ENCODE data around the gene ARHGAP42. TPM values are rescaled to one million over a fixed set of nuclear protein-coding genes. Genes with fewer than 3 reads are reported as not detected.
"Not testable (repeated sequence)": the region's sequence is repeated elsewhere in the genome, so short reads cannot be mapped to it uniquely, and the experiment has no call there.

ARHGAP42 gene
- total RNA-seq, 4 donors from 2014 or later = 5.1 to 10.6 (median 8.0) TPM

DNA sequence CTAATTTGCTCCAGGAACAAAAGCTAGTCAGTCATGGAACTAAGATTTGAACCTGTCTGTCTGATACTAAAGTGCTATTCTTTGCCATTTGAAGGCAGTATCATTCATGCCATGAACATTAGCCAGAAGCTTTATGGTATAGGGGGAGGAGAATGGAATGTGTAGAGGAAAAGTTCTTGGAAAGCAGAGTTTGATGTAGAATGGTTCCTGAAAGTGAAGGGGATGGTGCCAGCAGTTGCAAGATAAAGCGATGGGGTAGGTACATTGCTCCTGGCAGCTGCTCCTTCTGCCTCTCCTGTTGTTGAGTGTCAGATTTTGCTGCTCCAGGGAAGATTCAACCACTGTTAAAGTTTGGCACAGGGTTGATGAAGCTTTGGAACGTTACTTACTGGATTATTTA is 53.4 kb downstream of the ARHGAP42 start:
- no peaks in the 10 kb centered on the region for H3K36me3 ChIP-seq
- no peak for TF ChIP-seq POLR2AphosphoS5 (IDR thresholded peaks at IDR 0.05)
- H3K27ac ChIP-seq (replicated peaks in 1 of 4) = no peak overlapping the region
- intact Hi-C loops (cut with DNase I) = no loop called here
- H3K4me1 ChIP-seq = peaks cover 20 to 34% (median 28%) of the 10 kb centered on the region in 4 donors
- 40% methylated on average over 2 of the region's 2 CpGs for WGBS
- no peak for DNase-seq (ENCODE audit: extremely low spot score)
- H3K9me3 ChIP-seq = no peaks in the 10 kb centered on the region
- H3K4me3 ChIP-seq = no peak overlapping the region
- no peaks in the 10 kb centered on the region for H3K27me3 ChIP-seq

DNA sequence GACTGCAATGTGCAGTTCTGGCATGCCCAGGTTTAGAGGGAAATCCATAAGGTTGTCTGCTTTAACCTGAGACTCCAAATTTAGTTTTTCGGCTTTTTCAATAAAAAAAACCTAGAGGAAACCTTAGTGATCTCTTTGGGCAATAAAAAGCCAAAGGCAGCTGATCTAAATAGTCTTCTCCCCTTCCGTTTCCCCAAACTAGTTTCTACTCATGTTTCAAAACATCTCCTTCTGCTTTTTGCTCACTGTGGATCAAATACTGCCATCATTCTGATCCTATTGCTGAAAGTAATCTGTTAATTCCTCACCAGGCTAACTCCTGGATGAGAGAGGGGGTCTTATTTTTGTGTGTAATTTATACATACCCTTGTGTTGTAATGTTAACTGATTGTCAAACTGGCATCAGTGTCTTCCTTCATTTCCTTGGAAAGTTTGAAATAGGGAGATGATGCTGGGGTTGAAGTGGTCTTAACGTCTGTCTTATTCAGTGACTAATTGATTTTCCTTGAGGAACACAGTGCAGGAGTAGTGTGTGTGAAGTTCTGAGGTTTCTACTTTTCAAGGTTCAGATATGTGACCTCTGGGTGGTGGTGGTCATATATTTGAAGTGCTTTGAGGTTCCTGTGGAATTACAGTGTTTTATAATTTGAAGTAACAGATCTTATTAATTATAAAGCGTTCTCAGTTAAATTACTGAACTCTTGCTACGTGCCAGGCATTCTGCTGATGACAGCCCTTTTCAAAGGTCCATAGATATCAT is 55.0 kb downstream of the ARHGAP42 start:
- Histone ChIP-seq H3K27me3 (no peaks in the 10 kb centered on the region), H3K36me3 (no peaks in the 10 kb centered on the region), H3K4me1 (peaks cover 20 to 34% (median 28%) of the 10 kb centered on the region in 4 donors), H3K9me3 (no peaks in the 10 kb centered on the region), H3K4me3 (no peak overlapping the region), H3K27ac (replicated peaks in 1 of 4) (no peak overlapping the region)
- whole genome bisulfite sequencing = 80% methylated on average over 5 of the region's 5 CpGs
- no peak for DNase-seq (ENCODE audit: extremely low spot score)
- TF ChIP-seq, protein P1, sequence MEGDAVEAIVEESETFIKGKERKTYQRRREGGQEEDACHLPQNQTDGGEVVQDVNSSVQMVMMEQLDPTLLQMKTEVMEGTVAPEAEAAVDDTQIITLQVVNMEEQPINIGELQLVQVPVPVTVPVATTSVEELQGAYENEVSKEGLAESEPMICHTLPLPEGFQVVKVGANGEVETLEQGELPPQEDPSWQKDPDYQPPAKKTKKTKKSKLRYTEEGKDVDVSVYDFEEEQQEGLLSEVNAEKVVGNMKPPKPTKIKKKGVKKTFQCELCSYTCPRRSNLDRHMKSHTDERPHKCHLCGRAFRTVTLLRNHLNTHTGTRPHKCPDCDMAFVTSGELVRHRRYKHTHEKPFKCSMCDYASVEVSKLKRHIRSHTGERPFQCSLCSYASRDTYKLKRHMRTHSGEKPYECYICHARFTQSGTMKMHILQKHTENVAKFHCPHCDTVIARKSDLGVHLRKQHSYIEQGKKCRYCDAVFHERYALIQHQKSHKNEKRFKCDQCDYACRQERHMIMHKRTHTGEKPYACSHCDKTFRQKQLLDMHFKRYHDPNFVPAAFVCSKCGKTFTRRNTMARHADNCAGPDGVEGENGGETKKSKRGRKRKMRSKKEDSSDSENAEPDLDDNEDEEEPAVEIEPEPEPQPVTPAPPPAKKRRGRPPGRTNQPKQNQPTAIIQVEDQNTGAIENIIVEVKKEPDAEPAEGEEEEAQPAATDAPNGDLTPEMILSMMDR (IDR thresholded peaks at IDR 0.05) = no peak
- TF ChIP-seq POLR2A (IDR thresholded peaks at IDR 0.05; ENCODE audit: low read depth) = no peak
- no peak for TF ChIP-seq EP300 (IDR thresholded peaks at IDR 0.05)
- TF ChIP-seq POLR2AphosphoS5 (IDR thresholded peaks at IDR 0.05) = no peak
- intact Hi-C loops (cut with DNase I) = no loop called here

DNA sequence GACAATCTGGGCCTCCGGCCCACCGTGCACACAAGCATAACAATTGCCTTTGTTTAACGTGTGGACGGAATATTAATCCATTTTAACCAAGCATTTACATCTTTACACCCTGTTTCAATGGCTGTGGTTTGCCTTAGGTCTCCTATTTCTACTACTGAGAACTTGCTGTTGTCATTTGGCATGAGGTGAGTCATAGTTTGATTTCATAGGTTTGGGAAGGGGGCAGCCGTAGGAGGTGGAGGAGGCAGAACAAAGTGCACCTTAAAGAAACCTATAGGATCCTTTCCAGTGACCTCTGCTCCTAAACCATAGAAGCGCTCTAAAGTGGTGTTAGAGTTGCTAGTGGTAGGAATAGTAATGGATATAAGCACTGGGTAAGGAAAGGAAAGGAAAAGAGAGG is 59.4 kb downstream of the ARHGAP42 start:
- DNase-seq (ENCODE audit: extremely low spot score) = no peak
- H3K9me3 ChIP-seq = peaks cover 0 to 13% (median 11%) of the 10 kb centered on the region in 4 donors
- intact Hi-C loops (cut with DNase I) = no loop called here
- H3K4me3 ChIP-seq = no peak overlapping the region
- no peaks in the 10 kb centered on the region for H3K36me3 ChIP-seq
- TF ChIP-seq, protein P1 (IDR thresholded peaks at IDR 0.05) = no peak
- TF ChIP-seq POLR2A (IDR thresholded peaks at IDR 0.05; ENCODE audit: low read depth) (no peak), EP300 (IDR thresholded peaks at IDR 0.05) (no peak), POLR2AphosphoS5 (IDR thresholded peaks at IDR 0.05) (no peak)
- 92% methylated on average over 6 of the region's 6 CpGs for WGBS
- peaks cover 0 to 7% (median 2%) of the 10 kb centered on the region in 4 donors for H3K4me1 ChIP-seq
- no peak overlapping the region for H3K27ac ChIP-seq (replicated peaks in 1 of 4)
- no peaks in the 10 kb centered on the region for H3K27me3 ChIP-seq

DNA sequence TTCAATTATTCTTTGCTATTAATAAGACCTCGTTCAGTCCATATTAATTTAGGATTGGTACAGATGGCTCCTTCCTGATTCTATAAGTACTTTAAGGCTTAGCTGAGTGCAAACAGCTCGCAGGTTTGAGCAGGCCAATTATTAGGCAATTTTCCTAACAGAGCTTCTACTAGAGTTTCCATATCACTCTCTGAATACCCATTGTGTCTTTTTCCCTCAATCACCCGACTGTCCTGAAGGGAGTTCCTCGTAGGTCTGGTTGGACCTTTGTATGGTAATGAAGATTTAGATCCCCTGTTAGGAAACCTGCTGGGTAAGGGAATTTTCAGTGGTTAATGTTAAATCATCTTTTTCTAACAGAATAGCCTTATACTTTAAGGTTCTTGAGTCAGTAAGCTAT is 61.1 kb downstream of the ARHGAP42 start:
- Histone ChIP-seq H3K4me3 (no peak overlapping the region), H3K36me3 (no peaks in the 10 kb centered on the region), H3K27me3 (no peaks in the 10 kb centered on the region), H3K27ac (replicated peaks in 1 of 4) (no peak overlapping the region), H3K4me1 (peaks cover 0 to 7% (median 0%) of the 10 kb centered on the region in 4 donors), H3K9me3 (peaks cover 0 to 13% (median 11%) of the 10 kb centered on the region in 4 donors)
- intact Hi-C loops (cut with DNase I) = no loop called here
- TF ChIP-seq, protein P1 (IDR thresholded peaks at IDR 0.05) = no peak
- TF ChIP-seq EP300 (IDR thresholded peaks at IDR 0.05) = no peak
- TF ChIP-seq POLR2AphosphoS5 (IDR thresholded peaks at IDR 0.05) = no peak
- TF ChIP-seq POLR2A (IDR thresholded peaks at IDR 0.05; ENCODE audit: low read depth) = no peak
- DNase-seq (ENCODE audit: extremely low spot score) = no peak
- WGBS = 79% methylated on average over 4 of the region's 4 CpGs

DNA sequence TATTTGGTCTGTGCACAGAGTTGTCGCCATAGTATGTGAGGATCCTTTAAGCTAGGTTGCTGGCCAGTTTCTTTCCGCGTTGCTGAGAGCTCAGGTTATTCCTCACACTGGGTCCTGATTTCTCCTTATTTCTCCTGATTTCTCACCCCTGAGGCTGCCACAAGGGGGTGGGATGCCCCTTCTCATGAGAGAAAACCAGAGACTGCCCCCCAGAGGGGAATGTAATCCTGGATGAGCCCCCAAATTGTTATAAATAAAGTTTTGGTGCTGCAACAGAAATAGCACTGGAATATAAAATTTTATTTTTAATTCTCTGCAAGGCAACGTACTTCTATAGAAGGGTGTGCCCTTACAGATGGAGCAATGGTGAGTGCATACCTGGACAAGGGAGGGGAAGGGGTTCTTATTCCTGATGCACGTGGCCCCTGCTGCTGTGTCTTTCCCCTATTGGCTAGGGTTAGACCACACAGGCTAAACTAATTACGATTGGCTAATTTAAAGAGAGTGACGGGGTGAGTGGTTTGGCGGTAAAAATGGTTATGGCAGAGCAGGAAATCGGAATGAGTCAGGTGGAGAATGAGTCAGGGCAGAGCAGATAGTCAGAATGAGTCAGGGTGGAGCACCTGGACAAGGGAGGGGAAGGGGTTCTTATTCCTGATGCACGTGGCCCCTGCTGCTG is 62.9 kb downstream of the ARHGAP42 start:
- Histone ChIP-seq H3K9me3 (peaks cover 0 to 13% (median 11%) of the 10 kb centered on the region in 4 donors), H3K4me1 (peaks cover 0 to 16% (median 0%) of the 10 kb centered on the region in 4 donors)
- H3K27ac ChIP-seq (replicated peaks in 1 of 4); intact Hi-C loops (cut with DNase I); H3K36me3 ChIP-seq; DNase-seq (ENCODE audit: extremely low spot score); H3K27me3 ChIP-seq; H3K4me3 ChIP-seq: not testable (repeated sequence)
- WGBS = 91% methylated on average over 10 of the region's 10 CpGs

DNA sequence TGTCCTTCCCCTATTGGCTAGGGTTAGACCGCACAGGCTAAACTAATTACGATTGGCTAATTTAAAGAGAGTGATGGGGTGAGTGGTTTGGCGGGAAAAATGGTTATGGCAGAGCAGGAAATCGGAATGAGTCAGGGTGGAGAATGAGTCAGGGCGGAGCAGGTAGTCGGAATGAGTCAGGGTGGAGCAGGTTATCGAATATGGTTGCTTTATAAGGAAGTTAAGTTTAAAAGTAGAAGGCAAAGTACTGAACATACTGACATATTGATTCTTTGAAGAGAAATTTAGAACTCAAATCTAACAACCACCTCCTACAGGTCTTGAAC is 63.4 kb downstream of the ARHGAP42 start:
- WGBS = 88% methylated on average over 7 of the region's 7 CpGs
- H3K27ac ChIP-seq (replicated peaks in 1 of 4); H3K27me3 ChIP-seq; H3K36me3 ChIP-seq; H3K4me3 ChIP-seq; DNase-seq (ENCODE audit: extremely low spot score); intact Hi-C loops (cut with DNase I): not testable (repeated sequence)
- Histone ChIP-seq H3K4me1 (peaks cover 0 to 16% (median 0%) of the 10 kb centered on the region in 4 donors), H3K9me3 (peaks cover 0 to 13% (median 11%) of the 10 kb centered on the region in 4 donors)
